HG02759 (cell line): ENCODE measurements around the gene RNF168.
A peak's percentile ranks its signal among the peaks of the same experiment; 100 is the strongest.
"Not testable (repeated sequence)": the region's sequence is repeated elsewhere in the genome, so short reads cannot be mapped to it uniquely, and the experiment has no call there.

ENCODE experiments used
- ATAC-seq: cut with Tn5 transposase; IDR thresholded peaks from one replicate; pipeline ENCODE4 v1.9.1; 2021; ENCODE audit warnings: mild to moderate bottlenecking, moderate library complexity; ENCODE audit not compliant: unreplicated experiment

RNF168 gene

GRCh38 chr3:196470182-196470581 lies 33.4 kb downstream of the RNF168 start:
- ATAC-seq: not testable (repeated sequence)

GRCh38 chr3:196463804-196464203 lies 39.8 kb downstream of the RNF168 start:
- ATAC-seq: no peak

DNA sequence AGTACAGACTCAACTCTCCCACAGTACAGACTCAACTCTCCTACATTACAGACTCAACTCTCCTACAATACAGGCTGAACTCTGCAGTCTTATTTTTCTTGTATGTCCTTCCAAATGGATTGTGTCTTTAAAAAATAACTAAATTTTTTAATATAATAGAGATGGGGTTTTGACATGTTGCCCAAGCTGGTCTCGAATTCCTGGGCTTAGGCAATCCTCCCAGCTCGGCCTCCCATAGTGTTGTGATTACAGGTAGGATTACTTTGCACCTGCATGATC lies 40.2 kb downstream of the RNF168 start:
- ATAC-seq: no peak

DNA sequence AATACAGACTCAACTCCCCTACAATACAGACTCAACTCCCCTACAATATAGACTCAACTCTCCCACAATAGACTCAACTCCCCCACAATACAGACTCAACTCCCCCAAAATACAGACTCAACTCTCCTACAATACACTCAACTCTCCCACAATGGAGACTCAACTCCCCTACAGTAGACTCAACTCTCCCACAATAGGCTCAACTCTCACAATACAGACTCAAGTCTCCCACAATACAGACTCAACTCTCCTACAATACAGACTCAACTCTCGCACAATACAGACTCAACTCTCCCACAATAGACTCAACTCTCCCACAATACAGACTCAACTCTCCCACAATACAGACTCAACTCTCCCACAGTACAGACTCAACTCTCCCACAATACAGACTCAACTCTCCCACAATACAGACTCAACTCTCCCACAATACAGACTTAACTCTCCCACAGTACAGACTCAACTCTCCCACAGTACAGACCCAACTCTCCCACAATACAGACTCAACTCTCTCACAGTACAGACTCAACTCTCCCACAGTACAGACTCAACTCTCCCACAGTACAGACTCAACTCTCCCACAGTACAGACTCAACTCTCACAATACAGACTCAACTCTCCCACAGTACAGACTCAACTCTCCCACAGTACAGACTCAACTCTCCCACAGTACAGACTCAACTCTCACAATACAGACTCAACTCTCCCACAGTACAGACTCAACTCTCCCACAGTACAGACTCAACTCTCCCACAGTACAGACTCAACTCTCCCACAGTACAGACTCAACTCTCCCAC lies 40.7 kb downstream of the RNF168 start:
- not testable (repeated sequence) for ATAC-seq

GRCh38 chr3:196458063-196458462 lies 45.5 kb downstream of the RNF168 start:
- ATAC-seq: no peak

GRCh38 chr3:196457470-196457869 lies 46.1 kb downstream of the RNF168 start:
- ATAC-seq: not testable (repeated sequence)

DNA sequence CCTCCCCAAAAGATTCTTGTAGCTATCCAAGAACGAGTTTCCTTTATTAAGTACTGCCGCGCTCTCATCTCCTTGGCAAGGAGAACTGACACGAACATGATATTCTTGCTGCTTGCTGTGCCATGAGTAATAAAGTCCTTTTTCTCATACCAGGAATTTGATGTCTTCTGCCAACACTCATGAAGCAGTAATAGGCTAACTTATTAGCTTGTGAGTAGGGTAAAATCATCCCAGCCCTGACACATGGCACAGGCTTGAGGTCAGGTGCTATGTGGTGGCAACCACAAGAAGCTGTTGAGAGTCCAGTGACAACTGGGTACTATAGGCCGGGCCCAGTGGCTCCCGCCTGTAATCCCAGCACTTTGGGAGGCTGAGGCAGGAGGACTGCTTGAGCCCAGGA lies 48.6 kb downstream of the RNF168 start:
- ATAC-seq: no peak

DNA sequence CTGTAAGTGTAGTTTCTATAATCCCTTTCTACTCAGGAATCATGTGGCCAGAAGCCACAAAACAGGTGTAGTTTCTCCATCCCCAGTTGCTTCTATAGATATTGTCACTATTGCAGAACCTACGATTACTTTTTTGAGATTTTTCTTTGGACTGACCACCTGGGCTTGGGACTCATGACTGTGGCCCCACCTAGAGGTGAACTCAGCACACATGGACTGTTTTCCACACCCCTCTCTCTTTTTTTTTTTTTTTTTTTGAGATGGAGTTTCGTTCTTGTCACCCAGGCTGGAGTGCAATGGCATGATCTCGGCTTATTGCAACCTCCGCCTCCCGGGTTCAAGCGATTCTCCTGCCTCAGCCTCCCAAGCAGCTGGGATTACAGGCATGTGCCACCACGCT lies 58.2 kb downstream of the RNF168 start:
- not testable (repeated sequence) for ATAC-seq

GRCh38 chr3:196444500-196444894 lies 59.1 kb downstream of the RNF168 start:
- no peak for ATAC-seq

DNA sequence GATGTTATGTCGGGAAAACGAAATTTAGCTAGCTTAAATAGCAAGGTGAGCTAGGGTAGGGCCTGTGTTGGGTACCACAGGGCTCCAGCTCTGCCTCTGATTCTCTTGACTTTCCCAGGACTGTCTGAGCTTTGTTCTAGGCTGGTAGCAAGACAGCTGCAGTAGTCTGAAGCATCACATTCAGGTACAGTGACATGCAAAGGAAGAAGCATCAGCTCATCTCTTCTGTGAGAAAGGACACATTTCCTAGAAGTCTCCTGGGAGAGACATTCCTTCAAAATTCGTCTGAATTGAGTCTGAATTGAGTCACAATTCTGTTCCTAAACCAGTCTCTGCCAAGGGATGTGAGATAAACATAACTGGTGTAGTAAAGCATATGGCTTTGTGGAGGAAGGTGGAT lies 62.9 kb downstream of the RNF168 start:
- ATAC-seq: peak; percentile 25

DNA sequence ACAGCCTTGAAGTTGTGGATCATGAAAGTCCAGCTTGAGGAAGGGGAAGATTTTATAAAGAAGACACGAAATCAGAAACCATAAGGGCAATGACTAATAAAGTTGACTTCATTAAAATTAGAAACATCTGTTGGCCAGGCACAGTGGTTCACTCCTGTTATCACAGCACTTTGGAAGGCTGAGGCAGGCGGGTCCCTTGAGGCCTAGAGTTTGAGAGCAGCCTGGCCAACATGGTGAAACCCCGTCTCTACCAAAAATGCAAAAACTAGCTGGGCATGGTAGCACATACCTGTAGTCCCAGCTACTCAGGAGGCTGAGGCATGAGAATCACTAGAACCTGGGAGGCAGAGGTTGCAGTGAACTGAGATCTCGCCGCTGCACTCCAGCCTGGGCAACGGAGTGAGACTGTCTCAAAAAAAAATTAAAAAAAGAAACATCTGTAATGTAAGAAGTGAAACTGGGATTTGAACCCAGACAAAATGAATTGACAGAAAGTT lies 63.5 kb downstream of the RNF168 start:
- peak; percentile 69 for ATAC-seq

DNA sequence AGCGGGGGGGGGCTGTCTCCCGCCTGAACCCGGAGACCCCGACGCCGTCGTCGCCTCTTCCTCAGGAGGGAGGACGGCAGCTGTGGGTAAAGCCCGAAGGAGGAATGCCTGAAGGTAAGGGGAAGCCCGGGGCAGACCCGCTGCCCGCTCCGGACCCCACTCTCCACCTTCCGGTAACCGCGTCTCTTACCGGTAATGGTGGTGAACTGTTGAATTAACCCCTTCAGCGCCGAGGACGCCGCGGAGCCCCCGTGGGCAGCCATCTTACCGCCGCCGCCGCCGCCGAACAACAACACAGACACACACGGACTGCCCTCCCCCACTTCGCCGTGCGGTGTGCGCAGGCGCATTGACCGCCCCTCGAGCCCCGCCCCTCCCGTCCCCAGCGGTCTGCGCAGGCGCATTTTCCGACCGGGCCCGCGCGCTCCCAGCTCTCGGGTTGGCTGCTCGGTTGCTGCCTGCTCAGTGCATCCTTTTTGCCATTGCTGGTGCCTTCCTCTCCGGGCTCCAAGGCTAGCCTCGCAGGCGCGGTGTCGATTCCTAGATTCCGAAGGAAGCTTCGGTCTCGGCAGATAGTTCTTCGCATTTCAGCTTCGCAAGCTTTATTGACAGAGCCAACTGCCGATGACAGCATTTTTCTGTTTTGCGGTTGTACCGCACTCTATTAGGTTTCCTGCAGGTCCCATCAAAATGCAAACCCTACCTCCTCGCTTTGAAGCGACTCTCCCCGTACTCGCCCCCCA lies 71.3 kb downstream of the RNF168 start, which contains the start of gene UBXN7:
UBXN7 (minus strand) TSS at position 291 of the 743 bp plus-strand sequence; CDS start at position 263, 28 bp downstream.
- ATAC-seq: peak; percentile 83

DNA sequence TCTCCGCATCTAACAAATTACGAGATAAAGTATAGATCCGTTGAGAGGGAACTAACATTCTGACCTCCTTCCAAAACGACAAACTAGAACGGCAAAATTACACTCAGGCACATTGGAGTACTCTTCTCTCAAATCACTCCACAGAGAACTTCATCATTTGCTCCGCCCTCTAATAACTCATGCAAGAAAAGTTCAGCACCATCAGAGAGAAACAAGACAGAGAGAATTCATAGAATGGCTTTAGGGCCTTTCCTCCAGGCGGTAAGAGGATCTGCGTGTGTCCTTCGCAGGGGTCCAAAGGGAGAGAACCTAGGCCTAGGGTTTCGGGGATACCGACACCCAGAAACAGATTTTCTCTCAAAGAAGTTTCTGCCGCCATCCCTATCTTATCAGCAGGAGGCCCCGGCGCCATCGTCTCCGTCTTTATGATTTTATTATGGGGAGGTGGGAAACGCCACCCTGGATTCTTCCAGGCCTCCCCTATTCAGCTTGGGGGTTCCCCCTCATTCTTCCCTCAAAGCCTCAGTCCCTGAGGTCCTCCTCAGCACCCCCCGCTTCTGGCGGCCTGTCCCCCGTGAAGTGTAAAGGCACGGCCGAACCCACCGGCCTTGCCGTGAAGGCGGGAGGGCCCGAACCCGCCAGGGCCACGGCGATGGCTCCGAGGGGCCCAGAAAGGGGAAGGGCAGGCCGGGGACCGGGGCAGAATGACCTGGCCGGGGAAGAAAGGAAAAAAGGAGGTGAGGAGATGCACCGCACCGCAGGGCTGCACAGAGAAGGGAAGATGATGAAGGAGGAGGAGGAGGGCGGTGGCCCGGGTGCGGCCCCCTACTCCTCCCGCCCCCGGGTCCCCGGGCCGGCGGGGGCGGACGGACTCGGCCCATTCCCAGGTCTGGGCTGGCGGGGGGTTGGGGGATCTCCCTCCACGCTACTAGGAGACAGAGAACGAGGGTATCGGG lies 72.1 kb downstream of the RNF168 start:
- ATAC-seq: peak; percentile 33

DNA sequence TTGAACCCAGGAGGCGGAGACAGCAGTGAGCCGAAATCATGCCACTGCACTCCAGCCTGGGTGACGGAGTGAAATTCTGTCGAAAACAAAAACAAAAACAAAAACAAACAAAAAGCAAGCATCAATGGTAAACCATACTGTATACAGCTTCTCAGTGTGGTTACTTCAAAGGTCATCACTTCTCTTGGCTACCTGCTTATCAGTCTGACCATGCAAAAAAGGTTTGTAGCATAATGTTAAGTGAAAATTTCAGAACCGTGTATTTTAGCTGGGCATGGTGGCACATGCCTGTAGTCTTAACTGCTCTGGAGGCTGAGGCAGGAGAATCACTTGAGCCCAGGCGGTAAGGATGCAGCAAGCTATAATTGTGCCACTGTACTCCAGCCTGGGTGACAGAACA lies 75.5 kb downstream of the RNF168 start:
- ATAC-seq: no peak

GRCh38 chr3:196424421-196424820 lies 79.1 kb downstream of the RNF168 start:
- not testable (repeated sequence) for ATAC-seq

DNA sequence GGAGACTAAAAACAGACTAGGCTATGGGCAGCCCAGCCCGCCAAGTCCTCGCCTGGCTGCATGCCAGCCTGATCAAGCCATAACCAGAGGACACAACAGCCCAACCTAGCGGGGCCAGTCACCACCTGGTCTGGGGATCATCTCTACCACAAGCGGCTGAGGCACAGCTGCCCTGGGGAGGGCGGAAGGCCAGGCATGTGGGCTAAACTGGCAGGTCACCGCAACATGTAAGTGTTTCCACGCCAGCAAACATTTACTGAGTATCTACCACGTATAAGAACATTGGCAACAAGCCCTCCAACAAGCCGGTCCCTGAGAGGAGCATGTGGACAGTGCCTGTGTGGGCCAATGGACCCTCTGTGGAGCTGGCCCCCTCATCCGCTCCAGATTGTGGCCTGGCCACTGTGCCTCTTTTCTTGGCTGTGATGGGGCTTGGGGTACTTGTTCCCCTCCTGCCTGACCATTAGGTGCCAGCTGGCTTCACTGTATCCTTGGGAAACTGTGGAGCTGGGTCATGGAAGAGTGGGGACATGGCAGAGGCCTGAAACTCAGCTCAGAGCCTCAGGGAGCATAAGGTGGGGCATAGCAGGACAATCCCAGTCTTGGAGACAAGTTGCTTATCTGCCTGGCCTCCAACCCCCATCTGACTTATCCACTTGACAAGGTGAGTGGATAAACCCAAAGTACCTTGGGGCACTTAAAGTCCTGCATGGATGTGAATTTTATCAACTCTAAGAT lies 80.4 kb downstream of the RNF168 start:
- ATAC-seq: no peak

DNA sequence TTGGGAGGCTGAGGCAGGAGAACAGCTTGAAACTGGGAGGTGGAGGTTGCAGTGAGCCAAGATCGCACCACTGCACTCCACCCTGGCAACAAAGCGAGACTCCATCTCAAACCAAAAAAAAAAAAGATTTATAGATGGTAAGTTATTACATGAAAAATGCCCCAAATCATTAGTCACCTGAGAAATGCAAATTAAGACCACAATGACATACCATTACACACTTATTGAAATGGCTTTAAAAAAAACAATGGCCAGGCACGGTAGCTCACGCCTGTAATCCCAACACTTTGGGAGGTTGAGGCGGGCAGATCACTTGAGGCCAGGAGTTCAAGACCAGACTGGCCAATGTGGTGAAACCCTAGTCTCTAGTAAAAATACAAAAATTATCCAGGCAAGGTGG lies 81.9 kb downstream of the RNF168 start:
- ATAC-seq: not testable (repeated sequence)

- ATAC-seq: no peak
Observed at GRCh38 chr3:196419386-196419785, 84.2 kb downstream of the RNF168 start.
